Measurements from ENCODE around the gene FAT1.

FAT1 gene

DNA sequence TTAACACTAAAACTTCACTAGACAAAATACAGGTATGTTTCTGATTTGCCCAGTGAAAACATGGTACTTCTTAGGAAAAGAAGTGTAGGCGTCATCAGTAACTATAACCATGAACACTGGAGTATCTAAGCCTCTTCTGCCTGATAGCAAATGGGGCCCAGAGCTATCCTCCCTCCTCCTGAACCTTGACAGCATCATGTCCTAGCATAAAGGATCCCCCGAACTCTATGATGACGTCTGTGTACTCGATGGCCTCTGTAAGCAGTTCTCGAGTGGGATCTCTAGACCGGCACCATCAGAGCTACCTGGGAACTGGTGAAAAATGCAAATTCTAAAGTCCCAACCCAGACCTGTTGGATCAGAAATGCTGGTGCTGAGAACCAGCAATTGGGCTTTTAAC is 132.0 kb downstream of the FAT1 start:
- Histone ChIP-seq H3K4me1 (0 out of 20 replicates have a peak, but pooled peaks cover 0 to 8% (median 0%) of the 10 kb centered on the region in 10 experiments), H3K27me3 (no peaks in the 10 kb centered on the region), H3K9ac (no peak overlapping the region), H4K20me1 (peaks cover 0 to 48% (median 0%) of the 10 kb centered on the region in 11 experiments; a peak in 5 of 22 replicates), H3K4me3 (no peak overlapping the region), H3K36me3 (peaks cover 34 to 95% (median 90%) of the 10 kb centered on the region in 11 experiments), H3K4me2 (no peak overlapping the region), H3K27ac (no peak overlapping the region), H3K9me3 (replicated peaks in 1 of 11) (no peaks in the 10 kb centered on the region)
- TF ChIP-seq Cebpa-rat (IDR thresholded peaks at IDR 0.05): no peak

DNA sequence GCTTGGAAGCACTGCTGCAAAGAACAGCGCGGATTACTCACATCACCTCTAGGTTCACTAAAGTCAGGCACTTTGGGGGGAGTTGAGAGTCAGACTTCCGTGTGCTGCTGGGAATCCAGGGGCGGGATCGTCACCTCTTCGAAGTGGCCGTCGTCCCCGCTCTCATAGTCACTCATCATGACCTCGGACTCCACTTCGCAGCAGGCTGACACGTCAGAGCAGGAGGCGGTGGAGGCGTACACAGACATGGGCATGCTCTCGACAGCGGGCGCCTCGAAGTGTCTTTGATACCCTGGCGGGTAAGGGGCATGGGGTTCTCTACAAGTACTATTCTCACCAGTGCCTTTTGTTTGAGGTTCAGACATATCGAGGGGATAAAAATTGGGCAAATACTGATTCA is 135.2 kb downstream of the FAT1 start:
- peaks cover 19 to 98% (median 93%) of the 10 kb centered on the region in 11 experiments for H3K36me3 ChIP-seq

GRCh38 chr4:186587416-186588018 is 136.1 kb downstream of the FAT1 start:
- H3K4me1 ChIP-seq: 0 out of 20 replicates have a peak, but pooled peaks cover 0 to 8% (median 0%) of the 10 kb centered on the region in 10 experiments
- peaks cover 20 to 98% (median 93%) of the 10 kb centered on the region in 11 experiments for H3K36me3 ChIP-seq
- no peak overlapping the region for H3K4me3 ChIP-seq
- no peaks in the 10 kb centered on the region for H3K27me3 ChIP-seq
- peaks cover 4 to 14% (median 10%) of the 10 kb centered on the region in 11 experiments; a peak in 16 of 22 replicates for H3K9me3 ChIP-seq (replicated peaks in 1 of 11)
- peaks cover 0 to 45% (median 0%) of the 10 kb centered on the region in 11 experiments; a peak in 4 of 22 replicates for H4K20me1 ChIP-seq
- no peak overlapping the region for H3K9ac ChIP-seq
- no peak overlapping the region for H3K27ac ChIP-seq
- H3K4me2 ChIP-seq: no peak overlapping the region
- no peak for TF ChIP-seq Cebpa-rat (IDR thresholded peaks at IDR 0.05)

More for the DNA sequence above, 135.2 kb downstream of the FAT1 start:
- peaks cover 0 to 52% (median 0%) of the 10 kb centered on the region in 11 experiments; a peak in 4 of 22 replicates for H4K20me1 ChIP-seq
- peaks cover 0 to 6% (median 3%) of the 10 kb centered on the region in 11 experiments; a peak in 7 of 22 replicates for H3K9me3 ChIP-seq (replicated peaks in 1 of 11)
- no peak overlapping the region for H3K4me3 ChIP-seq
- no peak overlapping the region for H3K4me2 ChIP-seq
- no peaks in the 10 kb centered on the region for H3K27me3 ChIP-seq
- TF ChIP-seq Cebpa-rat (IDR thresholded peaks at IDR 0.05): no peak
- no peak overlapping the region for H3K9ac ChIP-seq
- no peak overlapping the region for H3K27ac ChIP-seq
- 0 out of 20 replicates have a peak, but pooled peaks cover 0 to 8% (median 0%) of the 10 kb centered on the region in 10 experiments for H3K4me1 ChIP-seq

DNA sequence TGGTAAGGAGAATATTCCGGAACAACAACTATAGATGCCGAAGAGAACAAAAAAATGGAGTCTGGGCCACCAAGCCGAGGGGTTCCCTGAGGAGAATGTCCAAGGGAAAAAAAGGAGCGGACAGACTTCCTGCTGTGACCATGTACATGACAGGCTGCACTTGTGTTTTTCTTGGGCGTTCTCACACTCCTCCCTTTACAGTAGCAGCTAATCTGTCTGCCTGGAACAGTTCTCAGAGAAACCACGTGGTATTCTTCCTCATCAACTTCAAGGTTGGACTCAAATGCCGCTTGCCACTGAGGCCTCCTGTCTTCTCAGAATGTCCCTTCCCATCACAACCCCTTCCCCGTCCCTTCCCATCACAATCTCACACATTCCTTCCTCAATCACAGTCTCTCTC is 137.5 kb downstream of the FAT1 start:
- Histone ChIP-seq H4K20me1 (peaks cover 0 to 37% (median 0%) of the 10 kb centered on the region in 11 experiments; a peak in 4 of 22 replicates), H3K36me3 (peaks cover 19 to 96% (median 86%) of the 10 kb centered on the region in 11 experiments), H3K27me3 (no peaks in the 10 kb centered on the region), H3K9me3 (replicated peaks in 1 of 11) (peaks cover 9 to 21% (median 17%) of the 10 kb centered on the region in 11 experiments; a peak in 17 of 22 replicates), H3K27ac (no peak overlapping the region), H3K4me3 (no peak overlapping the region), H3K4me1 (0 out of 20 replicates have a peak, but pooled peaks cover 0 to 8% (median 0%) of the 10 kb centered on the region in 10 experiments), H3K9ac (no peak overlapping the region), H3K4me2 (no peak overlapping the region)
- no peak for TF ChIP-seq Cebpa-rat (IDR thresholded peaks at IDR 0.05)

- Histone ChIP-seq H4K20me1 (peaks cover 0 to 26% (median 0%) of the 10 kb centered on the region in 11 experiments; a peak in 5 of 22 replicates), H3K27me3 (no peaks in the 10 kb centered on the region), H3K36me3 (peaks cover 19 to 92% (median 73%) of the 10 kb centered on the region in 11 experiments), H3K9ac (no peak overlapping the region), H3K4me3 (no peak overlapping the region), H3K9me3 (replicated peaks in 1 of 11) (peaks cover 9 to 21% (median 17%) of the 10 kb centered on the region in 11 experiments; a peak in 17 of 22 replicates), H3K27ac (no peak overlapping the region; a peak in 1 of 22 replicates), H3K4me1 (no peaks in the 10 kb centered on the region), H3K4me2 (no peak overlapping the region)
- TF ChIP-seq Cebpa-rat (IDR thresholded peaks at IDR 0.05): no peak
Measured at GRCh38 chr4:186584912-186585311, 138.7 kb downstream of the FAT1 start.

GRCh38 chr4:186581421-186581820 is 142.2 kb downstream of the FAT1 start:
- Histone ChIP-seq H3K27ac (no peak overlapping the region), H4K20me1 (peaks cover 0 to 8% (median 0%) of the 10 kb centered on the region in 11 experiments; a peak in 3 of 22 replicates), H3K36me3 (peaks cover 12 to 64% (median 41%) of the 10 kb centered on the region in 11 experiments), H3K9me3 (replicated peaks in 1 of 11) (peaks cover 9 to 21% (median 17%) of the 10 kb centered on the region in 11 experiments; a peak in 17 of 22 replicates), H3K9ac (no peak overlapping the region), H3K4me3 (no peak overlapping the region), H3K4me1 (no peaks in the 10 kb centered on the region), H3K4me2 (no peak overlapping the region), H3K27me3 (no peaks in the 10 kb centered on the region)
- TF ChIP-seq Cebpa-rat (IDR thresholded peaks at IDR 0.05): no peak

- Histone ChIP-seq H3K27ac (no peak overlapping the region), H3K4me3 (no peak overlapping the region), H3K9ac (no peak overlapping the region), H3K9me3 (replicated peaks in 1 of 11) (peaks cover 9 to 21% (median 17%) of the 10 kb centered on the region in 11 experiments; a peak in 17 of 22 replicates), H4K20me1 (peaks cover 0 to 8% (median 0%) of the 10 kb centered on the region in 11 experiments; a peak in 2 of 22 replicates), H3K36me3 (peaks cover 12 to 57% (median 35%) of the 10 kb centered on the region in 11 experiments), H3K4me1 (no peaks in the 10 kb centered on the region), H3K27me3 (no peaks in the 10 kb centered on the region), H3K4me2 (no peak overlapping the region)
- no peak for TF ChIP-seq Cebpa-rat (IDR thresholded peaks at IDR 0.05)
Measured at GRCh38 chr4:186580669-186581068, 143.0 kb downstream of the FAT1 start.

GRCh38 chr4:186570193-186570996 is 153.3 kb downstream of the FAT1 start:
- H3K4me2 ChIP-seq: no peak overlapping the region

More at GRCh38 chr4:186570193-186570996, 153.3 kb downstream of the FAT1 start:
- no peak overlapping the region for H3K27ac ChIP-seq
- no peaks in the 10 kb centered on the region for H4K20me1 ChIP-seq
- H3K27me3 ChIP-seq: no peaks in the 10 kb centered on the region
- no peak for TF ChIP-seq Cebpa-rat (IDR thresholded peaks at IDR 0.05)
- H3K36me3 ChIP-seq: no peaks in the 10 kb centered on the region
- H3K9me3 ChIP-seq (replicated peaks in 1 of 11): no peaks in the 10 kb centered on the region
- no peaks in the 10 kb centered on the region for H3K4me1 ChIP-seq
- no peak overlapping the region for H3K9ac ChIP-seq
- no peak overlapping the region for H3K4me3 ChIP-seq

Measured in BLaER1 treated with 17β-estradiol and CSF1 and Interleukin-3, amounts not matched to agents 10 nM and 100 nM (cell line).